Fibroblast of villous mesenchyme (primary cell): ENCODE data around the gene C1QBP. TPM values are rescaled to one million over a fixed set of nuclear protein-coding genes. Genes with fewer than 3 reads are reported as not detected.

Experiments used
- DNase-seq: peaks from one replicate; pipeline ENCODE4 v3.0.0-alpha.2; 2010; ENCODE audit warnings: low read depth
- H3K4me3 ChIP-seq: 2 replicates; pipeline ENCODE4 v1.5.1; 2011; ENCODE audit warnings: low read depth, mild to moderate bottlenecking, low read length
- total RNA-seq: library from RNA; depleted of rRNA; stranded (reverse); fragments of >200 nt; gene quantifications from 2 replicates; pipeline ENCODE4 v1.2.3, GENCODE V29; 2012
- TF ChIP-seq, protein P1 (sequence below): IDR thresholded peaks from 2 replicates; pipeline ENCODE4 v1.5.1; 2012; ENCODE audit warnings: low read depth, mild to moderate bottlenecking, low read length; ENCODE audit not compliant: insufficient read depth

C1QBP gene
- total RNA-seq, 1 donor, result 233 TPM

DNA sequence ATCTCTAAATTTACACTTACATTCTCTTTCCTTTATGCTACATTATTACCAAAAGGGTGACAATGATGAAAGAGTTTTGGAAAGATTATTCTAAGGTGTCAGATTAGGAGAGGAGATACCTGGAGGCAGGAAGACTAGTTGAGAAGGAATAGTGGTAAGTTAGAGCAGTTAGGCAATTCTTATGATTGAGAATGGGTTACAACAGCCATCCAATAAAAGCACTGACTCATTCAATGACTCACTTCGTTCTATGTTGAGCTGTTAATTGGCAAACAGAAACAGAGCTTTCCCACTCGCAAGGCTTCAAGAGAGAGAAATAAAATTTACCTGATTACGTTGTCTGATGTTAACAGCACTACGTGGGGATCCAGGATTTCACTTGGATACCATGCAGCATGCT is 25.3 kb downstream of the C1QBP start:
- H3K4me3 ChIP-seq, result no peak overlapping the region

DNA sequence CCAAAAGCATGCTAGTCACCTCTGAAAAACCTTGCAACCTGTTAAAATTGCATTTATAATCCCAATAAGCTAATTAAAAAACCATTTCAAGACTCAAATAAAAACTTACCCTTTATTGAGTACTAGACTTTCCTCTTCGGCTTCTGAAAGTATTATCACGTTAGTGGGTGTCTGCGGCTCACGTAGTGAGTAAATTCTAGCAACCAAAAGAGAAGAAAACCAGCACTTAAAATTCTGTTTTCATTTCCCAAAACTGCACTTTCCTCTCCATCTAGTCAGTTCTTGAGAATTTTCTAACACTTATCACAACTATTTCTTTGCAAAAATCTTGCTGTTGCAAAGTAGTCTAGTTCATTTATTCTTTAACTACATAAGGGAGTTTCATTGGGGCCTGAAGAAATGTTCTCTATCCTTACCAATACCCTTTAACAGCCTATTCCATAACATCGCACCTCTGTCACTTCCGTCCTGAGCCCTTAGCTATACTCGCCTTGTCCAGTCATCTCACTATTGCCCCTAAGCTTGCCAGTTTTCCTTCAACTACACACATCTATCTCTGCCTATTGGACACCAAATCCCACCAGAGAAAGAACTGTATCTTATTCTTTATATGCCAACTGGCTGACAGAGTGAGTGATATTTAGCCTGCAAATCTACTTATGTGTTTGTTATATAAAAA is 28.2 kb downstream of the C1QBP start:
- H3K4me3 ChIP-seq, result no peak overlapping the region
- DNase-seq, result no peak
- TF ChIP-seq, protein P1, sequence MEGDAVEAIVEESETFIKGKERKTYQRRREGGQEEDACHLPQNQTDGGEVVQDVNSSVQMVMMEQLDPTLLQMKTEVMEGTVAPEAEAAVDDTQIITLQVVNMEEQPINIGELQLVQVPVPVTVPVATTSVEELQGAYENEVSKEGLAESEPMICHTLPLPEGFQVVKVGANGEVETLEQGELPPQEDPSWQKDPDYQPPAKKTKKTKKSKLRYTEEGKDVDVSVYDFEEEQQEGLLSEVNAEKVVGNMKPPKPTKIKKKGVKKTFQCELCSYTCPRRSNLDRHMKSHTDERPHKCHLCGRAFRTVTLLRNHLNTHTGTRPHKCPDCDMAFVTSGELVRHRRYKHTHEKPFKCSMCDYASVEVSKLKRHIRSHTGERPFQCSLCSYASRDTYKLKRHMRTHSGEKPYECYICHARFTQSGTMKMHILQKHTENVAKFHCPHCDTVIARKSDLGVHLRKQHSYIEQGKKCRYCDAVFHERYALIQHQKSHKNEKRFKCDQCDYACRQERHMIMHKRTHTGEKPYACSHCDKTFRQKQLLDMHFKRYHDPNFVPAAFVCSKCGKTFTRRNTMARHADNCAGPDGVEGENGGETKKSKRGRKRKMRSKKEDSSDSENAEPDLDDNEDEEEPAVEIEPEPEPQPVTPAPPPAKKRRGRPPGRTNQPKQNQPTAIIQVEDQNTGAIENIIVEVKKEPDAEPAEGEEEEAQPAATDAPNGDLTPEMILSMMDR, result no peak

More for the DNA sequence above, 25.3 kb downstream of the C1QBP start:
- peak; percentile 96 for DNase-seq
- TF ChIP-seq, protein P1, result no peak

DNA sequence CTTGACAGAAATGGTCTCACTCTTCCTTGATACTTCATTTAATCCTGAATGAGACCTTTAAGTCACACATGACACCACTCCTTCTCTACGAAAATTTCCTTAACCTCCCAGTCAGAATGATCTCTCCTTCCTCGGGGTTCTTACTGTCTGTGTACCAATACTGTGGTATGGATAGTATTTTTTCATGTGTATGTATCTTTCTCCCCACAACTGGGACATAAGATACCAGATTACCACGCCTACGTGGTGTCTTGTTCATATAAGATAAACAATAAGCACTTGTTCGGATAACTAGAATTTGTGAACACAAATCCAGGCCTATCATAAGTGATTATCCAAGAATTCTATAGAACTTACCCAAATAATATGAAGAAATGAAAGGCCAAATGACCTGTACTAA is 30.8 kb downstream of the C1QBP start:
- no peak overlapping the region for H3K4me3 ChIP-seq
- TF ChIP-seq, protein P1, result no peak
- DNase-seq, result no peak

DNA sequence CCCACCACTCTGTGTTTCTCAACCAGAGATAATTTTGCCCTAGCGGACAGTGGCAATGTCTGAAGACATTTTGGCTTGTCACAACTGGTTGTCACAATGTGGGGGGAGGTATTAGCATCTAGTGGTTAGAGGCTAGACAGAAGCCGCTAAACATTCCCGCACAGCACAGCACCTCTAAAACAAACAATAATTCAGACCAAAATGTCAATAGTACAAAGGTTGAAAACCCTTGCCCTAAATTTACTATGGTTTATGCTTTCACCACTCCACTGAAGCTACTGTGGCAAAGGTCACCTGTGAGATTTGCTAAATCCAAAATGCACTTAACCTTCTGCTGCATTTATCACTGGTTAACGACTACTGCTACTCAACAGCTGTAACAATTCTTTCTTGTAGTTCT is 33.6 kb downstream of the C1QBP start:
- no peak for DNase-seq
- TF ChIP-seq, protein P1, result no peak
- no peak overlapping the region for H3K4me3 ChIP-seq

DNA sequence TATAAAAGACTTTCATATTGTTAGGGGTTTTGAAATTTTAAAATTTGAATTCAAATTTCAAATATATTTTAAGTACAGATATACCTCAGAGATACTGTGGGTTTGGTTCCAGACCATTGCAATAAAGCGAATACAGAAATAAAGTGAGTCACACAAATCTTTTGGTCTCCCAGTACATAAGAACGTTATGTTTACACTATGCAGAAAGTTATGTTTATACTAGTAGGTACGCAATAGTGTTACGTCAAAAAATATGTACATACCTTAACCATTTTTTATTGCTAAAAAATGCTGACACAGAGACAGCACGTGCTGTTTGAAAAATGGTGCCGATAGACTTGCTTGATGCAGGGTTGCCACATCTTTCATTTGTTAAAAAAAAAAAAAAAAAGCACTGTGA is 39.2 kb downstream of the C1QBP start:
- TF ChIP-seq, protein P1, result no peak
- no peak overlapping the region for H3K4me3 ChIP-seq
- DNase-seq, result peak; percentile 33

DNA sequence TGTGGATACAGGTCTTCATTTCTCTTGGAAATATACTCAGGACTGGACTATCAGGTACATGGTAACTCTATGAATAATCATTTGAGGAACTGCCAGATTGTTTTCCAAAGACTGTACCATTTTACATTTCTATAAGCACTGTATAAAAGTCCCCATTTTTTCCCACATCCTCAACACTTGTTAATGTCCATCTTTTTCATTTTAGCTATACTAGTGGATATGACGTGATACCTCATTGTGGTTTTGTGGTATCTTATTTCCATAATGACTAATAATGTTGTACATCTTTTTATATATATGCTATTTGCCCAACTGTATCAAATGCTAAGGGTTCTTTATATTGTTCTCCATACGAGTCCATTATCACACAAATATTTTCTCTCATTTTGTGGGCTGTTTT is 42.3 kb downstream of the C1QBP start:
- no peak for DNase-seq
- TF ChIP-seq, protein P1, result no peak
- H3K4me3 ChIP-seq, result no peak overlapping the region

DNA sequence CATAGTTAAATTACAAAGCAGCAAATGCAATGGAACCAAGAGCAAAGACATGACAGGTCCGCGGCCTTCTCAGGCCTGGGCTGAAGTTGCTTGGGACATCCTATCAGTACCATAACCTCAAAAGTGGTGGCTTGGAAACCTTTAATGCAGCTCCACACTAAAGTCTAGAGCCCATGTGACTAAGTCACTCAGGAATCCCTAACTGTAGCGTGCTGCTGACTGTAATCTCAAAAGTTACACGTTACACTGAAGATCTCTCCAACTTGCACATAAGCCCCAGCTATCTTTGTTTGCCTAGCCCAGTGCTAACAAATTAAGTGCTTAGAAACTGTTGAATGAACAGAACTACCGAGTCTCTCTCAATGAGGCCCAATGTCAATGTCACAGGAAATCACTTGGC is 47.3 kb downstream of the C1QBP start:
- DNase-seq, result no peak
- H3K4me3 ChIP-seq, result no peak overlapping the region
- TF ChIP-seq, protein P1, result no peak
